Skeletal muscle tissue (tissue), 4 donors: ENCODE results near the gene DHX8. TPM values are rescaled to one million over a fixed set of nuclear protein-coding genes. Genes with fewer than 3 reads are reported as not detected.
A peak's percentile ranks its signal among the peaks of the same experiment; 100 is the strongest.

Experiments used
- H3K27ac ChIP-seq: one replicate; pipeline ENCODE4 v1.7.0; 2013; ENCODE audit warnings: mild to moderate bottlenecking, low read depth, low read length, inconsistent platforms
- H3K27me3 ChIP-seq, 3 donors: one replicate each; pipeline ENCODE4 v1.7.0; 2013; ENCODE audit warnings: low read length in 3 of 3; ENCODE audit not compliant: control insufficient read depth in 3 of 3, insufficient read depth in 3 of 3
- H3K36me3 ChIP-seq, 3 donors: one replicate each; pipeline ENCODE4 v1.7.0; 2013; ENCODE audit warnings: low read length in 3 of 3; ENCODE audit not compliant: control insufficient read depth in 3 of 3, insufficient read depth in 3 of 3
- H3K4me1 ChIP-seq, 3 donors: one replicate each; pipeline ENCODE4 v1.7.0; 2013; ENCODE audit warnings: low read length in 3 of 3, mild to moderate bottlenecking in 3 of 3; ENCODE audit not compliant: control insufficient read depth in 3 of 3, insufficient read depth in 3 of 3
- H3K4me3 ChIP-seq, 3 donors: one replicate each; pipeline ENCODE4 v1.7.0; 2013; ENCODE audit warnings: low read length in 3 of 3
- H3K9ac ChIP-seq, 3 donors: one replicate each; pipeline ENCODE4 v1.7.0; 2013; ENCODE audit warnings: low read length in 3 of 3, mild to moderate bottlenecking in 3 of 3, moderate library complexity in 2 of 3, low read depth in 1 of 3
- H3K9me3 ChIP-seq, 3 donors: one replicate each; pipeline ENCODE4 v1.7.0; 2013; ENCODE audit warnings: low read length in 3 of 3; ENCODE audit not compliant: control insufficient read depth in 3 of 3
- total RNA-seq: library from RNA; depleted of rRNA; stranded (reverse); fragments of >200 nt; gene quantifications from one replicate; pipeline ENCODE4 v1.2.3, GENCODE V29; 2014
- donor health status: Osteomylitis.

DHX8 gene
- total RNA-seq, 1 donor from 2014 or later = 23.0 TPM

DNA sequence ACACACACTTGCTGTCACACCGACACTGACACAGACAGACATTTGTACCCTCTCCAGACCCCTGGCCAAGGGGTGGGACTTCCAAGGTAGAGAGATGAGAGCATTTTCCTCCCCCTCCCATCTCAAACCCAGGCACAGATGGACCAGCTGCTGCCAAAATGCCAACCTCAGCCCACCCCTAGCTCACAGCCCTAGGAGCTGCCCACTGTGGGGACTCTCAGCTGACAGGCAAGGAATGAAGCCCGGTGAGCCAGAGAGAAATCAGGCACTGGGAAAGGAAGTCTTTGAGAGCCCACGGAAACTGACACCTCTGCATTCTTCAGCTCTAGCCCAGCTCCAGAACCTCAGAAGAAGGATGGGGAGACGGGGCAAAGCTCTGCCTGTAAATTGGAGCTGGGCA is 59.5 kb downstream of the DHX8 start:
- H3K27me3 ChIP-seq = peaks cover 13 to 30% (median 27%) of the 10 kb centered on the region in 3 donors
- no peak overlapping the region for H3K4me3 ChIP-seq

GRCh38 chr17:43543771-43544575 is 60.2 kb downstream of the DHX8 start:
- Histone ChIP-seq H3K9ac (no peak overlapping the region), H3K27ac (no peak overlapping the region), H3K9me3 (no peaks in the 10 kb centered on the region), H3K36me3 (no peaks in the 10 kb centered on the region), H3K27me3 (peaks cover 13 to 30% (median 27%) of the 10 kb centered on the region in 3 donors), H3K4me1 (peaks cover 8 to 16% (median 13%) of the 10 kb centered on the region in 3 donors), H3K4me3 (no peak overlapping the region)

More for the DNA sequence above, 59.5 kb downstream of the DHX8 start:
- no peak overlapping the region for H3K27ac ChIP-seq
- peaks cover 8 to 16% (median 13%) of the 10 kb centered on the region in 3 donors for H3K4me1 ChIP-seq
- no peaks in the 10 kb centered on the region for H3K36me3 ChIP-seq
- no peak overlapping the region for H3K9ac ChIP-seq
- H3K9me3 ChIP-seq = no peaks in the 10 kb centered on the region

DNA sequence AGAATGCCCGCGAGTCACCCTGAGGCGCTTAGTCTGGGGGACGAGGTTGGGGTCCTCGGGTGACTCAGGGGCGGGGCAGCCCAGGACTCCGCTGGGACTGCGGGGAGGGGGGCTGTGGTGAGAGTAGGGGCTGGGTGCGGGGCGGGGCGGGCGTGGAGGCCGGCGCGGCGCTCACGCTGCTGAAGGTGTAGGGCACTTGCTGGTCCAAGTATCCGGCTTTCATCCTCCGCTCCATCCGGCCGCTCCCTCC is 61.5 kb downstream of the DHX8 start:
- Histone ChIP-seq H3K4me1 (peaks cover 8 to 16% (median 13%) of the 10 kb centered on the region in 3 donors), H3K4me3 (peak overlapping the region in 1 of 3 donors; percentile 62), H3K27ac (no peak overlapping the region), H3K36me3 (no peaks in the 10 kb centered on the region), H3K27me3 (peaks cover 17 to 30% (median 27%) of the 10 kb centered on the region in 3 donors), H3K9ac (no peak overlapping the region), H3K9me3 (no peaks in the 10 kb centered on the region)

- H3K36me3 ChIP-seq = no peaks in the 10 kb centered on the region
- H3K4me1 ChIP-seq = peaks cover 8 to 16% (median 13%) of the 10 kb centered on the region in 3 donors
- peaks cover 17 to 30% (median 27%) of the 10 kb centered on the region in 3 donors for H3K27me3 ChIP-seq
- peak within 1 kb of the TSS; percentile 62 to 71 (median 65) for H3K4me3 ChIP-seq
- no peaks in the 10 kb centered on the region for H3K9me3 ChIP-seq
- no peak within 1 kb of the TSS for H3K27ac ChIP-seq
- no peak within 1 kb of the TSS for H3K9ac ChIP-seq
Observed at GRCh38 chr17:43546319-43547188, 62.8 kb downstream of the DHX8 start, which contains the start of gene ETV4. Gene ETV4, minus strand, starts transcription at chr17:43546340. Its CDS starts 723 bp downstream, at chr17:43545617.

GRCh38 chr17:43547189-43547550 is 63.4 kb downstream of the DHX8 start:
- H3K27ac ChIP-seq = no peak overlapping the region
- no peaks in the 10 kb centered on the region for H3K9me3 ChIP-seq
- H3K4me3 ChIP-seq = no peak overlapping the region
- no peak overlapping the region for H3K9ac ChIP-seq
- H3K4me1 ChIP-seq = peaks cover 10 to 16% (median 14%) of the 10 kb centered on the region in 3 donors
- H3K36me3 ChIP-seq = no peaks in the 10 kb centered on the region
- H3K27me3 ChIP-seq = peaks cover 17 to 30% (median 25%) of the 10 kb centered on the region in 3 donors

DNA sequence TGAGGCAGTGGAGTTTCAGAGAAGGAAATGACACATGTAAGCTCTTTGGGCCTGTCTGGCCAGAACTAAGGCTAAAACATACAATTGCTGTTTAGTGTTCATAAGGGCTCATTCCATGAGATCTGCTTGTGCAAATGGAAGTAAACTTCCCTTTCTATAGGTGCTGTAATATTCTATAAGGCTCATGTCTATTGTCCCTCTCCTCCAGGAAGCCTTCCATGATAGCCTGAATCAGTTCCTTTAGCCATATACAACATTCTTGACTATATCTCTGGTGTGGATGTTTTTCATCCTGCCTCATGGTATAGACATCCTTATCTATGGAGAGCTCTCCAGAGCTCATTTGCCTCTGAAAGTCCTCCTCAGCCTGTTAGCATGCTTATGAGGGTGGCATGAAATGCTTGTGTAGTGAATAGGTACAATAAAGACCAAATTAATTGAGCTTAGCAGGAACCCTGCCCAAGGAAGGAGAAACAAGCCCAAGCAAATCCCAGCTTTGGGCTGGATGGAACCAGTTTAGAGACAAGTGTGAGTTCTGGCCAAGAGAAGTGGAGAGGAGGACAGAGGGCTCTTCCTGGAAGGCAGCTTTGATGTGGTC is 64.0 kb downstream of the DHX8 start:
- no peak overlapping the region for H3K9ac ChIP-seq
- peaks cover 15 to 20% (median 18%) of the 10 kb centered on the region in 3 donors for H3K4me1 ChIP-seq
- H3K27me3 ChIP-seq = peaks cover 17 to 26% (median 19%) of the 10 kb centered on the region in 3 donors
- no peak overlapping the region for H3K27ac ChIP-seq
- H3K4me3 ChIP-seq = no peak overlapping the region
- no peaks in the 10 kb centered on the region for H3K9me3 ChIP-seq
- H3K36me3 ChIP-seq = no peaks in the 10 kb centered on the region

- Histone ChIP-seq H3K36me3 (no peaks in the 10 kb centered on the region), H3K4me1 (peaks cover 15 to 20% (median 18%) of the 10 kb centered on the region in 3 donors), H3K27me3 (peaks cover 12 to 18% (median 12%) of the 10 kb centered on the region in 3 donors), H3K4me3 (no peak overlapping the region), H3K9ac (no peak overlapping the region), H3K9me3 (no peaks in the 10 kb centered on the region), H3K27ac (no peak overlapping the region)
Observed at GRCh38 chr17:43548689-43549379, 65.1 kb downstream of the DHX8 start.

GRCh38 chr17:43549496-43549895 is 65.7 kb downstream of the DHX8 start:
- H3K27me3 ChIP-seq = peaks cover 5 to 12% (median 11%) of the 10 kb centered on the region in 3 donors
- no peak overlapping the region for H3K4me3 ChIP-seq
- H3K9me3 ChIP-seq = no peaks in the 10 kb centered on the region
- H3K4me1 ChIP-seq = peaks cover 15 to 20% (median 18%) of the 10 kb centered on the region in 3 donors
- no peak overlapping the region for H3K9ac ChIP-seq
- H3K36me3 ChIP-seq = no peaks in the 10 kb centered on the region
- no peak overlapping the region for H3K27ac ChIP-seq

GRCh38 chr17:43550754-43551153 is 67.0 kb downstream of the DHX8 start:
- H3K4me1 ChIP-seq = peaks cover 13 to 15% (median 13%) of the 10 kb centered on the region in 3 donors
- H3K27me3 ChIP-seq = peaks cover 0 to 4% (median 4%) of the 10 kb centered on the region in 3 donors
- H3K27ac ChIP-seq = no peak overlapping the region
- H3K36me3 ChIP-seq = no peaks in the 10 kb centered on the region
- no peaks in the 10 kb centered on the region for H3K9me3 ChIP-seq
- H3K4me3 ChIP-seq = no peak overlapping the region
- H3K9ac ChIP-seq = no peak overlapping the region
